ENCODE data around the gene SLC4A2.

GRCh38 chr7:151107882-151108281, 48.5 kb downstream of the SLC4A2 start:
- no peak for TF ChIP-seq CTCF (IDR thresholded peaks at IDR 0.05; ENCODE audit: insufficient read depth, low read length)
- no peak for TF ChIP-seq POLR2AphosphoS5 (IDR thresholded peaks at IDR 0.05; ENCODE audit: low read depth)
- no peak for TF ChIP-seq REST (IDR thresholded peaks at IDR 0.05; ENCODE audit: insufficient replicate concordance, low read depth)
- TF ChIP-seq GABPA (IDR thresholded peaks at IDR 0.05; ENCODE audit: low read depth) = no peak
- no peak for TF ChIP-seq SPI1 (IDR thresholded peaks at IDR 0.05; ENCODE audit: borderline replicate concordance, low read depth)
